Mesenchymal stem cell (in vitro differentiated cells and primary cell): ENCODE data around the gene CCM2.
A peak's percentile ranks its signal among the peaks of the same experiment; 100 is the strongest.

Source experiments
- DNase-seq: peaks from one replicate; pipeline ENCODE4 v3.0.0-alpha.2; 2013
- H2AFZ ChIP-seq: one replicate; pipeline ENCODE4 v1.6.1; 2013; ENCODE audit warnings: low read depth, mild to moderate bottlenecking, control low read depth, inconsistent platforms, low read length, moderate library complexity
- H2AK5ac ChIP-seq: 2 replicates; pipeline ENCODE4 v1.6.1; 2013; ENCODE audit warnings: low read length, moderate library complexity, mild to moderate bottlenecking, inconsistent platforms; ENCODE audit not compliant: severe bottlenecking
- H2BK120ac ChIP-seq: one replicate; pipeline ENCODE4 v1.6.1; 2013; ENCODE audit warnings: low read depth, mild to moderate bottlenecking, inconsistent platforms, low read length, moderate library complexity
- H2BK12ac ChIP-seq, 2 experiments: one replicate each; pipeline ENCODE4 v1.6.1; 2013; ENCODE audit warnings: inconsistent platforms in 2 of 2, low read length in 2 of 2, mild to moderate bottlenecking in 2 of 2, moderate library complexity in 2 of 2, control low read depth in 1 of 2
- H2BK15ac ChIP-seq: one replicate; pipeline ENCODE4 v1.6.1; 2013; ENCODE audit warnings: mild to moderate bottlenecking, low read depth, inconsistent platforms; ENCODE audit not compliant: poor library complexity, severe bottlenecking
- H2BK5ac ChIP-seq: 2 replicates; pipeline ENCODE4 v1.6.1; 2013; ENCODE audit warnings: low read depth, mild to moderate bottlenecking, low read length, control low read depth, inconsistent platforms; ENCODE audit not compliant: poor library complexity, severe bottlenecking
- H3K14ac ChIP-seq, 2 experiments: one replicate each; pipeline ENCODE4 v1.6.1; 2013; ENCODE audit warnings: inconsistent platforms in 2 of 2, low read length in 2 of 2, control low read depth in 1 of 2, mild to moderate bottlenecking in 1 of 2, moderate library complexity in 1 of 2
- H3K18ac ChIP-seq, 2 experiments: one replicate each; pipeline ENCODE4 v1.6.1; 2013; ENCODE audit warnings: inconsistent platforms in 2 of 2, low read length in 2 of 2, control low read depth in 1 of 2, low read depth in 1 of 2, mild to moderate bottlenecking in 1 of 2
- H3K23ac ChIP-seq, 2 experiments: one replicate each; pipeline ENCODE4 v1.6.1; 2013; ENCODE audit warnings: inconsistent platforms in 2 of 2, low read length in 2 of 2, mild to moderate bottlenecking in 2 of 2, moderate library complexity in 2 of 2, control low read depth in 1 of 2
- H3K27ac ChIP-seq: 2 replicates; pipeline ENCODE4 v1.5.1; 2013; ENCODE audit warnings: mild to moderate bottlenecking, moderate library complexity, low read length, control low read depth, inconsistent platforms; ENCODE audit not compliant: poor library complexity, severe bottlenecking
- H3K27me3 ChIP-seq, 2 experiments: 2 replicates each; pipeline versions ENCODE4 v1.6.1 to v1.7.0; 2013; ENCODE audit warnings: low read length in 2 of 2, mild to moderate bottlenecking in 2 of 2, moderate library complexity in 2 of 2, control low read depth in 1 of 2, inconsistent platforms in 1 of 2; ENCODE audit not compliant: control insufficient read depth in 1 of 2, insufficient read depth in 1 of 2
- H3K36me3 ChIP-seq, 2 experiments: 2 replicates each; pipeline versions ENCODE4 v1.6.1 to v1.7.0; 2013; ENCODE audit warnings: low read length in 2 of 2, control low read depth in 1 of 2, inconsistent platforms in 1 of 2, low read depth in 1 of 2, mild to moderate bottlenecking in 1 of 2; ENCODE audit not compliant: insufficient read depth in 2 of 2, control insufficient read depth in 1 of 2
- H3K4ac ChIP-seq, 2 experiments: one replicate each; pipeline ENCODE4 v1.6.1; 2013; ENCODE audit warnings: inconsistent platforms in 2 of 2, low read length in 2 of 2, mild to moderate bottlenecking in 2 of 2, moderate library complexity in 2 of 2, control low read depth in 1 of 2, low read depth in 1 of 2
- H3K4me1 ChIP-seq: 2 replicates; pipeline ENCODE4 v1.6.1; 2013; ENCODE audit warnings: low read depth, low read length, control low read depth; ENCODE audit not compliant: control insufficient read depth, insufficient read depth
- H3K4me2 ChIP-seq: 2 replicates; pipeline ENCODE4 v1.6.1; 2013; ENCODE audit warnings: low read length, mild to moderate bottlenecking, inconsistent platforms; ENCODE audit not compliant: poor library complexity, severe bottlenecking
- H3K4me3 ChIP-seq, 2 experiments: 2 replicates each; pipeline versions ENCODE4 v1.5.1 to v1.7.0; 2013; ENCODE audit warnings: low read length in 2 of 2, mild to moderate bottlenecking in 2 of 2, control low read depth in 1 of 2, low read depth in 1 of 2; ENCODE audit not compliant: insufficient read depth in 1 of 2
- H3K79me1 ChIP-seq: replicated peaks from 2 replicates; pipeline ENCODE4 v1.6.1; 2013; ENCODE audit warnings: mild to moderate bottlenecking, control low read depth, low read length, inconsistent platforms; ENCODE audit not compliant: poor library complexity, severe bottlenecking
- H3K9ac ChIP-seq: 2 replicates; pipeline ENCODE4 v1.7.0; 2013; ENCODE audit warnings: mild to moderate bottlenecking, low read length, moderate library complexity
- H3K9me3 ChIP-seq: 2 replicates; pipeline ENCODE4 v1.7.0; 2013; ENCODE audit warnings: mild to moderate bottlenecking, low read length; ENCODE audit not compliant: control insufficient read depth
- H4K8ac ChIP-seq: one replicate; pipeline ENCODE4 v1.6.1; 2013; ENCODE audit warnings: inconsistent platforms, mild to moderate bottlenecking, low read length, moderate library complexity
- H4K91ac ChIP-seq: one replicate; pipeline ENCODE4 v1.6.1; 2013; ENCODE audit warnings: mild to moderate bottlenecking, low read length, inconsistent platforms
- WGBS: methylation state at CpG from one replicate; pipeline ENCODE4 v1.1.7; 2013; ENCODE audit warnings: mixed read lengths; 5-methylcytosine and 5-hydroxymethylcytosine counted together

Gene CCM2

DNA sequence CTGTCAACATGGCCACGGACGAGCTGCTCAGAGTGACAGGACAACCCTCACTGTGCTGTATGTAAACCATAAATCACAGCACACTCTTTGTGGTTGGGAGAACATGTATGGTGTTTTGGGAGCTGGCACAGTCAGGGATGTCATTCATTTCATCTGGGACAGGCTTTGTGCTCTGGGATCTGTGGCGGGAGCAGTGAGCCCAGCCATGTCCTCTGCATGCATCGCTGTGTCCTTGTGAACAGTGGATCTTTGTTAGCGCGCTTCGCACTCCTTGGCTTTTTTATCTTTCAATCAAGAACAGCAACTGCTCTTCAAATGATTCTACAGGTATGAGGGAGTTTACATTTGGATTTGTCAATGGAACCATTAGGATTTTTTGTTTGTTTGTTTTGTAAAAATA is 7.1 kb downstream of the CCM2 start:
- Histone ChIP-seq H2BK120ac (no peak overlapping the region), H4K91ac (no peak overlapping the region), H2BK15ac (no peak overlapping the region), H3K27ac (no peak overlapping the region), H3K4me3 (no peak overlapping the region), H3K9ac (no peak overlapping the region), H3K23ac (no peak overlapping the region), H3K4ac (no peak overlapping the region), H3K4me1 (no peaks in the 10 kb centered on the region), H4K8ac (no peak overlapping the region), H3K79me1 (peaks cover 25% of the 10 kb centered on the region), H2BK12ac (no peak overlapping the region), H3K36me3 (peaks cover 11 to 26% of the 10 kb centered on the region in 2 experiments), H2AK5ac (no peak overlapping the region), H3K14ac (no peak overlapping the region), H2BK5ac (no peak overlapping the region), H3K18ac (no peak overlapping the region), H3K4me2 (no peak overlapping the region), H2AFZ (no peak overlapping the region), H3K27me3 (no peaks in the 10 kb centered on the region), H3K9me3 (no peaks in the 10 kb centered on the region)
- WGBS = 97% methylated on average over 3 of the region's 7 CpGs
- DNase-seq = no peak

DNA sequence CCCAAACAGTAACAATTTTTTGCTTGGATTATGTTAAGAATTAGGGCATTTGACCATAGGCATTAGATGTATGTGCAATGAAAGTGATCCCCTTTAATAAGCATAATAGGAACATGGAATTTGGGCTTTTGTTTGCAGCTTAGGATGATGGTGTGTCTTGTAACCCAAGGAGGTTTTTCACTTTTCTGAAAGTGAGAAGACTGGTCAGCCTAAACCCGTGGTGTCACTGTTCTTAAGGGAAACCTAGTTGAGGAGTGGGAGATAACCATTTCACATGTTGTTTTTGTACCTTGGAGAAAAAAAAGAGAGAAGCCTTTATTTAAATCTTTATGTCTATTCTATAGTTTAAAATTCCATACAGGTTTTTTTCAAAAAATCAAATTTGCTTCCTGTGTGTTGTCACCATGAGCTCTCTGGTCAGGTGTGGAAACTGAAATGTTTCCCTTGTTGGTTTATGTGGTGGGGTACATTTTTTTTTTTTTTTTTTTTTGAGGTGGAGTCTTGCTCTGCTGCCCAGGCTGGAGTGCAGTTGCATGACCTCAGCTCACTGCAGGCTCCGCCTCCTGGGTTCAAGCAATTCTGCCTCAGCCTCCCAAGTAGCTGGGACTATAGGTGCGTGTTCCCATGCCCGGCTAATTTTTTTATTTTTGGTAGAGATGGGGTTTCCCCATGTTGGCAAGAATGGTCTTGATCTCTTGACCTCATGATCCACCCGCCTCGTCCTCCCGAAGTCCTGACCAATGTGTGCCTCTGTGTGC is 7.7 kb downstream of the CCM2 start:
- WGBS = 100% methylated on average over 7 of the region's 7 CpGs
- H3K36me3 ChIP-seq = peaks cover 11 to 25% of the 10 kb centered on the region in 2 experiments
- H3K79me1 ChIP-seq = peaks cover 23% of the 10 kb centered on the region
- no peak overlapping the region for H2BK5ac ChIP-seq
- no peak overlapping the region for H3K23ac ChIP-seq
- H3K9me3 ChIP-seq = no peaks in the 10 kb centered on the region
- no peak overlapping the region for H3K4me2 ChIP-seq
- no peak overlapping the region for H4K8ac ChIP-seq
- H3K27me3 ChIP-seq = no peaks in the 10 kb centered on the region
- no peak overlapping the region for H2BK12ac ChIP-seq
- no peak overlapping the region for H4K91ac ChIP-seq
- no peaks in the 10 kb centered on the region for H3K4me1 ChIP-seq
- no peak overlapping the region for H2AK5ac ChIP-seq
- H2AFZ ChIP-seq = no peak overlapping the region
- no peak overlapping the region for H2BK120ac ChIP-seq
- no peak for DNase-seq
- no peak overlapping the region for H3K14ac ChIP-seq
- no peak overlapping the region for H3K9ac ChIP-seq
- no peak overlapping the region for H3K4me3 ChIP-seq
- H3K4ac ChIP-seq = no peak overlapping the region
- H3K27ac ChIP-seq = no peak overlapping the region
- H3K18ac ChIP-seq = no peak overlapping the region
- H2BK15ac ChIP-seq = no peak overlapping the region

DNA sequence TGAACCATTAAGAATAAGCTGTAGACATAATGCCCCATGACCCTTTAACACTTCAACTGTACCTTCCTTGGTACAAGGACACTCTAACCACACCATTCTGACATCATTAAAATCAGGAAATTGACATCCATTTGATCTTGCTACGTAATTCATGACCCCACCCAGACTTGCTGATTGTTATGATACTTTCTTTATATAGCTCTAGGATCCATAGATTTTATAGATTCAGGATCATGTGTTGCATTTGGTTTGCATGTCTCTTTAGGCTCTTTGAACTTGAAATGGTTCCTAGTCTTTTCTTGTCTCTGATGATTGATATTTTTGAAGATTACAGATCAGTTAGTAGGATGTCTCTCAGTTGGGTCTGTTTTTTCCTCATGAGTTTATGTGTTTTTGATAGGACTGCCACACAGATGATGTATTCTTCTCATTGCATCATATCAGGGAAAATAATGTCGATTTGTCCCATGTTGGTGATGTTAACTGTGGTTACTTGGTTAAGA is 13.5 kb downstream of the CCM2 start:
- Histone ChIP-seq H3K79me1 (peaks cover 21% of the 10 kb centered on the region), H3K36me3 (peaks cover 11 to 35% of the 10 kb centered on the region in 2 experiments), H3K4me3 (no peak overlapping the region), H2BK15ac (no peak overlapping the region), H3K9ac (no peak overlapping the region), H3K23ac (no peak overlapping the region), H2BK120ac (no peak overlapping the region), H3K4me1 (no peaks in the 10 kb centered on the region), H2AK5ac (no peak overlapping the region), H4K91ac (no peak overlapping the region), H4K8ac (no peak overlapping the region), H3K4ac (no peak overlapping the region), H3K14ac (no peak overlapping the region), H3K18ac (no peak overlapping the region), H3K4me2 (no peak overlapping the region), H2AFZ (no peak overlapping the region), H3K27me3 (no peaks in the 10 kb centered on the region), H2BK5ac (no peak overlapping the region), H3K27ac (no peak overlapping the region), H3K9me3 (no peaks in the 10 kb centered on the region), H2BK12ac (no peak overlapping the region)
- DNase-seq = no peak
- no CpG with 5 or more reads among the region's 2 CpGs for WGBS

DNA sequence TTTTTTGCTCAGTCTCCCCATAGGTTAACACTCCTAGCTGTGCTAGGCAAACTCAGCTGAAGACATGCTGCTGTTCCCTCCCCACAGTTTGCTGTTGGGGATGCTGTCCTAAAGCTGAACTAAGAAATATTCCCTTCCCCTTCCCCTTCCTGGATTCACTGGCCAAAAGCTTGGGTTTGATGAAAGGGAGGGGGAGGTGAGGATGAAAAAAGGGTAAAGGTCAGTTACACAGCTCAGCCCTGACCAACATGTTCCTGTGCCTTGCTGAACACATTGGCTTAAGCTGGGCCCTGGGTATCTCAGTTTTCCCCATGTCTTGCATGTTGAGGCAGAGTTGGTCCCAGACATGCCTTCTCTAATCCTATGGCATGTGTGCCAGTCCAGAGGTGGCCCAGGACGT is 15.3 kb downstream of the CCM2 start:
- H3K23ac ChIP-seq = no peak overlapping the region
- H3K27me3 ChIP-seq = no peaks in the 10 kb centered on the region
- no peak overlapping the region for H4K91ac ChIP-seq
- H3K9me3 ChIP-seq = no peaks in the 10 kb centered on the region
- H3K4me1 ChIP-seq = no peaks in the 10 kb centered on the region
- WGBS = 87% methylated on average over 1 of the region's 1 CpG
- H3K4me2 ChIP-seq = no peak overlapping the region
- no peak overlapping the region for H3K4ac ChIP-seq
- H2AFZ ChIP-seq = no peak overlapping the region
- no peak overlapping the region for H2BK120ac ChIP-seq
- no peak overlapping the region for H2AK5ac ChIP-seq
- H4K8ac ChIP-seq = no peak overlapping the region
- H2BK12ac ChIP-seq = peak overlapping the region in 1 of 2 experiments; percentile 18
- no peak overlapping the region for H3K27ac ChIP-seq
- H3K14ac ChIP-seq = no peak overlapping the region
- H3K9ac ChIP-seq = no peak overlapping the region
- H3K36me3 ChIP-seq = peaks cover 11 to 46% of the 10 kb centered on the region in 2 experiments
- H3K79me1 ChIP-seq = peaks cover 21% of the 10 kb centered on the region
- H3K18ac ChIP-seq = no peak overlapping the region
- no peak overlapping the region for H2BK5ac ChIP-seq
- no peak overlapping the region for H3K4me3 ChIP-seq
- no peak for DNase-seq
- no peak overlapping the region for H2BK15ac ChIP-seq
